Measurements from ENCODE around the gene CTBP1.

DNA sequence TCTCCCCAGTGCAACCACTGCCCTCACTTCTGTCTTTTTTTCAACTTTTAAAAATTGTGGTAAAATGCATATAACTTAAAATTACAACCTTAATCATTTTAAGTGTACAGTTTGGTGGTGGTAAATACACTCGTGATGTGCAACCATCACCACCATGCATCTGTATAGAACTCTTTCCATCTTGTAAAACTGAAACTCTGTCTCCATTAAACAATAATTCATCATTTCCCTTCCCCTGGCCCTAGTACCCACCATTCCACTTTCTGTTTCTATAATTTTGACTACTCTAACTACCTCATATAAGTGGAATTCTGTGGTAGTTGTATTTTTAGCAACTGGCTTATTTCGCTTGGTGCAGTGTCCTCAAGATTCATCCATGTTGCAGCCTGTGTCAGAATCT is 6.8 kb upstream of the CTBP1 start:
- TF ChIP-seq, protein P1, sequence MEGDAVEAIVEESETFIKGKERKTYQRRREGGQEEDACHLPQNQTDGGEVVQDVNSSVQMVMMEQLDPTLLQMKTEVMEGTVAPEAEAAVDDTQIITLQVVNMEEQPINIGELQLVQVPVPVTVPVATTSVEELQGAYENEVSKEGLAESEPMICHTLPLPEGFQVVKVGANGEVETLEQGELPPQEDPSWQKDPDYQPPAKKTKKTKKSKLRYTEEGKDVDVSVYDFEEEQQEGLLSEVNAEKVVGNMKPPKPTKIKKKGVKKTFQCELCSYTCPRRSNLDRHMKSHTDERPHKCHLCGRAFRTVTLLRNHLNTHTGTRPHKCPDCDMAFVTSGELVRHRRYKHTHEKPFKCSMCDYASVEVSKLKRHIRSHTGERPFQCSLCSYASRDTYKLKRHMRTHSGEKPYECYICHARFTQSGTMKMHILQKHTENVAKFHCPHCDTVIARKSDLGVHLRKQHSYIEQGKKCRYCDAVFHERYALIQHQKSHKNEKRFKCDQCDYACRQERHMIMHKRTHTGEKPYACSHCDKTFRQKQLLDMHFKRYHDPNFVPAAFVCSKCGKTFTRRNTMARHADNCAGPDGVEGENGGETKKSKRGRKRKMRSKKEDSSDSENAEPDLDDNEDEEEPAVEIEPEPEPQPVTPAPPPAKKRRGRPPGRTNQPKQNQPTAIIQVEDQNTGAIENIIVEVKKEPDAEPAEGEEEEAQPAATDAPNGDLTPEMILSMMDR (IDR thresholded peaks at IDR 0.05; ENCODE audit: low read depth, low read length): no peak
- TF ChIP-seq EZH2phosphoT487 (IDR thresholded peaks at IDR 0.05; ENCODE audit: low read depth): no peak
